ENCODE measurements around the gene KRT84.

The KRT84 gene

DNA sequence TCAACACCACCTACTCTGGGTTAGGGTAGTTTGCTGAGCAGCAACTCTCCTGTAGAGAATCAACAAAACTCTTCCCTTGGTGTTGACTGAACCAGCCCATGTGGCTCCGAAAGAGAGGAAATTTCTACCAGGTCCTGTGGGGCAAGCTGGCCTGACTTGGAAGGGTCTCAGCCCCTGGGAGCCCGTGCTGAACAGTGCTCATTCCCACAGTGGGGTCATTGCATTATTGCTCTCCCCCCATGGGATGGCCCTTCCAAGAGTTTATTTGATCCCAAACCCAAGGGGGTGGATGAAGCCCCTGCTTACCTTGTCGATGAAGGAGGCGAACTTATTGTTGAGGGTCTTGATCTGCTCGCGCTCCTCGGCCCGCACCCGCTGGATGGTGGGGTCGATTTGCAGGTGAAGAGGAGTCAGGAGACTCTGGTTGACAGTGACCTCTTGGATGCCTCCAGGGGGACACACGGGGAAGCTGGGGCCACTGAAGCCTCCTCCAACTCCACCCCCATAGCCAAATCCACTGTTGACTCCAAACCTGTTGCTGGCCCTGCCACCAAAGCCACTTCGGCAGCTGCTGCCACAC, 48.1 kb upstream of the KRT84 start:
- TF ChIP-seq GABPA (IDR thresholded peaks at IDR 0.05; ENCODE audit: low read depth), result no peak
- TF ChIP-seq, protein P1, sequence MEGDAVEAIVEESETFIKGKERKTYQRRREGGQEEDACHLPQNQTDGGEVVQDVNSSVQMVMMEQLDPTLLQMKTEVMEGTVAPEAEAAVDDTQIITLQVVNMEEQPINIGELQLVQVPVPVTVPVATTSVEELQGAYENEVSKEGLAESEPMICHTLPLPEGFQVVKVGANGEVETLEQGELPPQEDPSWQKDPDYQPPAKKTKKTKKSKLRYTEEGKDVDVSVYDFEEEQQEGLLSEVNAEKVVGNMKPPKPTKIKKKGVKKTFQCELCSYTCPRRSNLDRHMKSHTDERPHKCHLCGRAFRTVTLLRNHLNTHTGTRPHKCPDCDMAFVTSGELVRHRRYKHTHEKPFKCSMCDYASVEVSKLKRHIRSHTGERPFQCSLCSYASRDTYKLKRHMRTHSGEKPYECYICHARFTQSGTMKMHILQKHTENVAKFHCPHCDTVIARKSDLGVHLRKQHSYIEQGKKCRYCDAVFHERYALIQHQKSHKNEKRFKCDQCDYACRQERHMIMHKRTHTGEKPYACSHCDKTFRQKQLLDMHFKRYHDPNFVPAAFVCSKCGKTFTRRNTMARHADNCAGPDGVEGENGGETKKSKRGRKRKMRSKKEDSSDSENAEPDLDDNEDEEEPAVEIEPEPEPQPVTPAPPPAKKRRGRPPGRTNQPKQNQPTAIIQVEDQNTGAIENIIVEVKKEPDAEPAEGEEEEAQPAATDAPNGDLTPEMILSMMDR (IDR thresholded peaks at IDR 0.05; ENCODE audit: insufficient read depth, low read length), result no peak
- TF ChIP-seq POLR2AphosphoS5 (IDR thresholded peaks at IDR 0.05; ENCODE audit: low read depth), result no peak
- TF ChIP-seq, protein P2, sequence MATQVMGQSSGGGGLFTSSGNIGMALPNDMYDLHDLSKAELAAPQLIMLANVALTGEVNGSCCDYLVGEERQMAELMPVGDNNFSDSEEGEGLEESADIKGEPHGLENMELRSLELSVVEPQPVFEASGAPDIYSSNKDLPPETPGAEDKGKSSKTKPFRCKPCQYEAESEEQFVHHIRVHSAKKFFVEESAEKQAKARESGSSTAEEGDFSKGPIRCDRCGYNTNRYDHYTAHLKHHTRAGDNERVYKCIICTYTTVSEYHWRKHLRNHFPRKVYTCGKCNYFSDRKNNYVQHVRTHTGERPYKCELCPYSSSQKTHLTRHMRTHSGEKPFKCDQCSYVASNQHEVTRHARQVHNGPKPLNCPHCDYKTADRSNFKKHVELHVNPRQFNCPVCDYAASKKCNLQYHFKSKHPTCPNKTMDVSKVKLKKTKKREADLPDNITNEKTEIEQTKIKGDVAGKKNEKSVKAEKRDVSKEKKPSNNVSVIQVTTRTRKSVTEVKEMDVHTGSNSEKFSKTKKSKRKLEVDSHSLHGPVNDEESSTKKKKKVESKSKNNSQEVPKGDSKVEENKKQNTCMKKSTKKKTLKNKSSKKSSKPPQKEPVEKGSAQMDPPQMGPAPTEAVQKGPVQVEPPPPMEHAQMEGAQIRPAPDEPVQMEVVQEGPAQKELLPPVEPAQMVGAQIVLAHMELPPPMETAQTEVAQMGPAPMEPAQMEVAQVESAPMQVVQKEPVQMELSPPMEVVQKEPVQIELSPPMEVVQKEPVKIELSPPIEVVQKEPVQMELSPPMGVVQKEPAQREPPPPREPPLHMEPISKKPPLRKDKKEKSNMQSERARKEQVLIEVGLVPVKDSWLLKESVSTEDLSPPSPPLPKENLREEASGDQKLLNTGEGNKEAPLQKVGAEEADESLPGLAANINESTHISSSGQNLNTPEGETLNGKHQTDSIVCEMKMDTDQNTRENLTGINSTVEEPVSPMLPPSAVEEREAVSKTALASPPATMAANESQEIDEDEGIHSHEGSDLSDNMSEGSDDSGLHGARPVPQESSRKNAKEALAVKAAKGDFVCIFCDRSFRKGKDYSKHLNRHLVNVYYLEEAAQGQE (IDR thresholded peaks at IDR 0.05; ENCODE audit: insufficient replicate concordance, low read depth), result no peak
- TF ChIP-seq SPI1 (IDR thresholded peaks at IDR 0.05; ENCODE audit: borderline replicate concordance, low read depth), result no peak
- no peak overlapping the region for H3K4me3 ChIP-seq (replicated peaks; ENCODE audit: insufficient read depth, low read length)
- H3K27me3 ChIP-seq (ENCODE audit: insufficient read depth, poor library complexity, severe bottlenecking), result peaks cover 3% of the 10 kb centered on the region
- no peak overlapping the region for H3K27ac ChIP-seq (replicated peaks)
- DNase-seq (ENCODE audit: low read depth in 1 of 2, low spot score in 1 of 2), result no peak

DNA sequence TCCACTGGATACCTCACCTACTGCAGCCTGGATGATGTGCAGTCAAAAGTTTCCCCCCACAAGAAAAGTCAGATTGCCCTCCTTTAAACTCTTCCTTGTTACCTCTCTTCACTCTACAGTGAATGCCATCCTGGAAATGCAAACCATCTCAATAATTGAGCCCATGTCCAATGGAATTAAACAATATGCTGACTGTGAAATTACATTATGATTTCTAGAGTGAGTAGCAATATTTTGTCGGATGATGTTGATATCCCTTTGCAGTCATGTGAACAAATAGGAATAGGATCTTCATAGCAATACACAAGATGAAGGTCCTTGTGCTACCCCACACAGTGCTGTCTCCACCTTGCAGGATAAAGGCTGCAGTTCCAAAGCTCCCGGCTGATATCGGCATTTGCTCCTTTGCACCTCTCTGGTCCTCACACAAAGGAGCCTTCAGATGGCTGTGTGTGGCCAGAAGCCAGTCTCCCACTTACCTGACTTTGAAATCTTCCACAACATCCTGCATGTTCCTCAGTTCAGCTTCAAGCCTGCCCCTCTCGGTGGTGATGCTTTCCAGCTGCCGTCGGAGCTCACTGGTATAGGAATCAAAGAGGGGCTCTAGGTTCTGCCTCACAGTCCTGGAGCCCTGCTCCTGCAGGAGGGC, 47.2 kb upstream of the KRT84 start:
- H3K27ac ChIP-seq (replicated peaks), result no peak overlapping the region
- no peak overlapping the region for H3K4me3 ChIP-seq (replicated peaks; ENCODE audit: insufficient read depth, low read length)
- peaks cover 3% of the 10 kb centered on the region for H3K27me3 ChIP-seq (ENCODE audit: insufficient read depth, poor library complexity, severe bottlenecking)
- TF ChIP-seq, protein P1 (IDR thresholded peaks at IDR 0.05; ENCODE audit: insufficient read depth, low read length), result no peak
- TF ChIP-seq SPI1 (IDR thresholded peaks at IDR 0.05; ENCODE audit: borderline replicate concordance, low read depth) (no peak), POLR2AphosphoS5 (IDR thresholded peaks at IDR 0.05; ENCODE audit: low read depth) (no peak), GABPA (IDR thresholded peaks at IDR 0.05; ENCODE audit: low read depth) (no peak)
- TF ChIP-seq, protein P2 (IDR thresholded peaks at IDR 0.05; ENCODE audit: insufficient replicate concordance, low read depth), result no peak
- no peak for DNase-seq (ENCODE audit: low read depth in 1 of 2, low spot score in 1 of 2)

DNA sequence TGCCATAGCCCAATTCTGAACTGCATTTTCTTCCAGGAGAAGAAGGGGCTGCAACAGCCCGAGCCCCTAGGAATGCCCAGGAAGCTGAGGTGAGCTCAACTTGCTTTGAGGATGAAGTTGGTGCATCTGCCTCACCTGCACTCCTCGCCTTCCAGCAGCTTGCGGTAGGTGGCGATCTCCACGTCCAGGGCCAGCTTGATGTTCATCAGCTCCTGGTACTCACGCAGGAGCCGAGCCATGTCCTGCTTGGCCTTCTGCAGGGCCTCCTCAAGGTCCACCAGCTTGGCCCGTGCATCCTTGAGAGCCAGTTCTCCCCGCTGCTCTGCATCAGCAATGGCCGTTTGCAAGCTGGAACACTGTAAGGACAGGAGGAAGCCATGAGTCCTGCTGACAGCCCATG, 42.7 kb upstream of the KRT84 start:
- DNase-seq (ENCODE audit: low read depth in 1 of 2, low spot score in 1 of 2), result no peak
- no peak overlapping the region for H3K27ac ChIP-seq (replicated peaks)
- peaks cover 3% of the 10 kb centered on the region for H3K27me3 ChIP-seq (ENCODE audit: insufficient read depth, poor library complexity, severe bottlenecking)
- TF ChIP-seq, protein P1 (IDR thresholded peaks at IDR 0.05; ENCODE audit: insufficient read depth, low read length), result no peak
- TF ChIP-seq, protein P2 (IDR thresholded peaks at IDR 0.05; ENCODE audit: insufficient replicate concordance, low read depth), result no peak
- TF ChIP-seq POLR2AphosphoS5 (IDR thresholded peaks at IDR 0.05; ENCODE audit: low read depth) (no peak), SPI1 (IDR thresholded peaks at IDR 0.05; ENCODE audit: borderline replicate concordance, low read depth) (no peak), GABPA (IDR thresholded peaks at IDR 0.05; ENCODE audit: low read depth) (no peak)
- no peak overlapping the region for H3K4me3 ChIP-seq (replicated peaks; ENCODE audit: insufficient read depth, low read length)

All from HL-60 (cell line).